GM12892 (cell line): Measurements from ENCODE around the gene TMEM30B.

Source experiments
- POLR2A ChIP-seq: IDR thresholded peaks from 2 replicates; pipeline ENCODE4 v1.6.1; 2011; ENCODE audit warnings: low read depth, low read length, control low read depth
- POLR2AphosphoS5 ChIP-seq: IDR thresholded peaks from 2 replicates; pipeline ENCODE4 v1.6.1; 2011; ENCODE audit warnings: low read depth, low read length, control low read depth
- TAF1 ChIP-seq: IDR thresholded peaks from 2 replicates; pipeline ENCODE4 v1.6.1; 2011; ENCODE audit warnings: low read depth, mild to moderate bottlenecking, control low read depth, low read length, borderline replicate concordance

GRCh38 chr14:61298824-61299223, 17.7 kb upstream of the TMEM30B start:
- TF ChIP-seq POLR2AphosphoS5 (no peak), POLR2A (no peak), TAF1 (no peak)
